Inferior parietal cortex (tissue), 1 donor: ENCODE measurements around the gene RBMX2.
"Not testable (repeated sequence)": the region's sequence is repeated elsewhere in the genome, so short reads cannot be mapped to it uniquely, and the experiment has no call there.

Experiments
- DNase-seq: peaks from one replicate; pipeline ENCODE4 v3.0.0-alpha.2; 2016; ENCODE audit errors: extremely low spot score

The RBMX2 gene

GRCh38 chrX:130401415-130402207, at the start of gene RBMX2:
RBMX2 (plus strand) TSS chrX:130401987; CDS start chrX:130402033, 46 bp downstream.
- DNase-seq, result peak; percentile 76

- not testable (repeated sequence) for DNase-seq
These were observed 49.7 kb upstream of the RBMX2 start for GRCh38 chrX:130352050-130352449.

- no peak for DNase-seq
These were observed 25.7 kb upstream of the RBMX2 start for GRCh38 chrX:130376077-130376476.

GRCh38 chrX:130378024-130378669, 23.6 kb upstream of the RBMX2 start:
- peak; percentile 7 for DNase-seq

GRCh38 chrX:130385520-130385919, 16.3 kb upstream of the RBMX2 start, which contains the start of gene GPR119:
GPR119 (minus strand) TSS chrX:130385674; CDS start chrX:130385447, 227 bp downstream.
- DNase-seq, result no peak

- DNase-seq, result no peak
These were observed 15.4 kb upstream of the RBMX2 start for GRCh38 chrX:130386408-130386808.

- peak; percentile 75 for DNase-seq
These were observed 8.2 kb upstream of the RBMX2 start for GRCh38 chrX:130393451-130394074.

GRCh38 chrX:130395341-130395740, 6.4 kb upstream of the RBMX2 start:
- DNase-seq, result no peak

GRCh38 chrX:130402208-130402684, 459 bp downstream of the RBMX2 start:
- DNase-seq, result no peak

- DNase-seq, result no peak
These were observed 11.6 kb downstream of the RBMX2 start for GRCh38 chrX:130413415-130413814.

GRCh38 chrX:130414800-130415199, 13.0 kb downstream of the RBMX2 start:
- no peak for DNase-seq

GRCh38 chrX:130415201-130415600, 13.4 kb downstream of the RBMX2 start:
- DNase-seq, result no peak

- no peak for DNase-seq
These were observed 15.0 kb downstream of the RBMX2 start for GRCh38 chrX:130416785-130417184.

GRCh38 chrX:130418066-130418465, 16.3 kb downstream of the RBMX2 start:
- DNase-seq, result no peak

- no peak for DNase-seq
These were observed 17.0 kb downstream of the RBMX2 start for GRCh38 chrX:130418740-130419139.

- DNase-seq, result no peak
These were observed 17.5 kb downstream of the RBMX2 start for GRCh38 chrX:130419263-130419662.

- no peak for DNase-seq
These were observed 24.7 kb downstream of the RBMX2 start for GRCh38 chrX:130426531-130426930.

GRCh38 chrX:130429236-130429635, 27.4 kb downstream of the RBMX2 start:
- DNase-seq, result not testable (repeated sequence)

- no peak for DNase-seq
These were observed 34.1 kb downstream of the RBMX2 start for GRCh38 chrX:130435937-130436336.

GRCh38 chrX:130437996-130438395, 36.2 kb downstream of the RBMX2 start:
- DNase-seq, result not testable (repeated sequence)

GRCh38 chrX:130443875-130444274, 42.1 kb downstream of the RBMX2 start:
- DNase-seq, result no peak

GRCh38 chrX:130444641-130445336, 43.0 kb downstream of the RBMX2 start:
- no peak for DNase-seq
